ENCODE results near the gene COMMD4. TPM values are rescaled to one million over a fixed set of nuclear protein-coding genes. Genes with fewer than 3 reads are reported as not detected.

The COMMD4 gene
- total RNA-seq, 1 donor from 2014 or later = 51.8 TPM

DNA sequence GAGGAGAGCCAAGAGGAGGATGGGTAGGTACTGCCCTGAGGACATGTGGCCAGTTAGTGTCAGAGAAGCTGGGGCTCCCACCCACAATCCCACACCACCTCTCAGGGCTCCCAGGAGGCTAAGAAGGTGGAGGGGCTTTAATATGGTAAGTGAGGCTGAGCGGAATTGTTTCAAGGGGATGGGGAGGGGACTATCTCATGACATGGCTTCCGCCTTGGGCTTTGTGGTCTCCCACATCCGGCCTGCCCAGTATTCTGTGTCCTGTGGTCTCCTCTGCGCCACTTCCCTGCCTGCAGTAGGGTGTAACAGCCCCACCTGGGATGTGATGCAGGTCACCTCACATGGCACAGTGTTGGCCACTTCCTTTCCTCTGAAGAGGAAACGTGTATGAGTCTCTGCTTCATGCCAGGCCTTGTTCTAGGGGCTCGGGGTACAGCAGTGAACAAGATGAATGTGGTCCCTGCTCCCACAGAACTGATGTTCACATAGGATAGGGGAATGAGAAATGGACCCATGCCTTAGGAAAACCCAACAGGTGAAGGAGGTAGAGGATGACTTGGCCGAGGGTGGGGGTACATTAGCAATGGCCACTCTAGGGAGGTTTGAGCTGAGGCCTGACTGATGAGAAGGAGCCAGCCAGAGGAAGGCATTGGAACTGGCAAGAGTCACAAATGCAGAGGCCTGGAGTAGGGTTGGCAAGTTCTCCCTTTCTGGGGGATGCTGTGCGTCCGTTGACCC is 14.2 kb downstream of the COMMD4 start:
- CTCF ChIA-PET = interaction anchor here (3.0 kb wide), 1 partner anchor 17 kb away, joined by 11 read pairs; the partner anchor contains the start of gene MAN2C1
- peak overlapping the region; percentile 72 for H3K4me3 Mint-ChIP-seq
- peaks cover 1% of the 10 kb centered on the region for H3K27me3 Mint-ChIP-seq
- H3K9me3 Mint-ChIP-seq = peaks cover 7% of the 10 kb centered on the region
- H3K36me3 Mint-ChIP-seq (ENCODE audit: low read depth) = peaks cover 16% of the 10 kb centered on the region
- H3K4me1 Mint-ChIP-seq = peaks cover 42% of the 10 kb centered on the region
- TF ChIP-seq, protein P1, sequence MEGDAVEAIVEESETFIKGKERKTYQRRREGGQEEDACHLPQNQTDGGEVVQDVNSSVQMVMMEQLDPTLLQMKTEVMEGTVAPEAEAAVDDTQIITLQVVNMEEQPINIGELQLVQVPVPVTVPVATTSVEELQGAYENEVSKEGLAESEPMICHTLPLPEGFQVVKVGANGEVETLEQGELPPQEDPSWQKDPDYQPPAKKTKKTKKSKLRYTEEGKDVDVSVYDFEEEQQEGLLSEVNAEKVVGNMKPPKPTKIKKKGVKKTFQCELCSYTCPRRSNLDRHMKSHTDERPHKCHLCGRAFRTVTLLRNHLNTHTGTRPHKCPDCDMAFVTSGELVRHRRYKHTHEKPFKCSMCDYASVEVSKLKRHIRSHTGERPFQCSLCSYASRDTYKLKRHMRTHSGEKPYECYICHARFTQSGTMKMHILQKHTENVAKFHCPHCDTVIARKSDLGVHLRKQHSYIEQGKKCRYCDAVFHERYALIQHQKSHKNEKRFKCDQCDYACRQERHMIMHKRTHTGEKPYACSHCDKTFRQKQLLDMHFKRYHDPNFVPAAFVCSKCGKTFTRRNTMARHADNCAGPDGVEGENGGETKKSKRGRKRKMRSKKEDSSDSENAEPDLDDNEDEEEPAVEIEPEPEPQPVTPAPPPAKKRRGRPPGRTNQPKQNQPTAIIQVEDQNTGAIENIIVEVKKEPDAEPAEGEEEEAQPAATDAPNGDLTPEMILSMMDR (IDR thresholded peaks at IDR 0.05) = no peak
- POLR2A ChIA-PET = interaction anchor here (0.6 to 3.5 kb wide), 5 partner anchors 15 to 304 kb away, joined by 3 to 52 read pairs (median 7); partner anchors contain the start of genes MAN2C1 and SIN3A
- DNase-seq (peak; percentile 77), ATAC-seq (ENCODE audit: low read depth) (peak; percentile 72)
- intact Hi-C loops (cut with micrococcal nuclease) = loop anchor here (5.0 kb wide), 3 partner anchors 102 to 563 kb away; partner anchors contain the start of genes IMP3 and SIN3A
- H3K27ac Mint-ChIP-seq = peak overlapping the region; percentile 94

GRCh38 chr15:75350601-75351361 is 14.9 kb downstream of the COMMD4 start:
- intact Hi-C loops (cut with micrococcal nuclease) = no loop called here
- DNase-seq = no peak
- CTCF ChIA-PET = interaction anchor here (3.0 kb wide), 1 partner anchor 17 kb away, joined by 11 read pairs; the partner anchor contains the start of gene MAN2C1
- Mint-ChIP-seq H3K27ac (peak overlapping the region; percentile 94), H3K36me3 (ENCODE audit: low read depth) (peaks cover 19% of the 10 kb centered on the region), H3K4me3 (no peak overlapping the region), H3K27me3 (peaks cover 1% of the 10 kb centered on the region), H3K9me3 (peaks cover 7% of the 10 kb centered on the region), H3K4me1 (peaks cover 42% of the 10 kb centered on the region)
- no peak for ATAC-seq (ENCODE audit: low read depth)
- POLR2A ChIA-PET = interaction anchor here (0.6 to 2.5 kb wide), 3 partner anchors 17 to 327 kb away, joined by 6 to 17 read pairs (median 7); partner anchors contain the start of genes MAN2C1, PPCDC and SIN3A
- TF ChIP-seq, protein P1 (IDR thresholded peaks at IDR 0.05) = no peak

- intact Hi-C loops (cut with micrococcal nuclease) = no loop called here
Measured at GRCh38 chr15:75352186-75353080, 16.6 kb downstream of the COMMD4 start.

GRCh38 chr15:75353604-75354003 is 17.7 kb downstream of the COMMD4 start:
- DNase-seq (no peak), ATAC-seq (ENCODE audit: low read depth) (no peak)
- Mint-ChIP-seq H3K4me3 (no peak overlapping the region), H3K27me3 (peaks cover 1% of the 10 kb centered on the region), H3K9me3 (peaks cover 7% of the 10 kb centered on the region), H3K36me3 (ENCODE audit: low read depth) (peaks cover 24% of the 10 kb centered on the region), H3K27ac (no peak overlapping the region), H3K4me1 (peaks cover 28% of the 10 kb centered on the region)
- intact Hi-C loops (cut with micrococcal nuclease) = no loop called here
- ChIA-PET CTCF (interaction anchor here (1.7 kb wide), 1 partner anchor 15 kb away, joined by 7 read pairs; the partner anchor contains the start of gene MAN2C1), POLR2A (interaction anchor here (1.9 kb wide), 1 partner anchor 15 kb away, joined by 10 read pairs; the partner anchor contains the start of gene MAN2C1)
- TF ChIP-seq, protein P1 (IDR thresholded peaks at IDR 0.05) = no peak

More at GRCh38 chr15:75352186-75353080, 16.6 kb downstream of the COMMD4 start:
- ChIA-PET POLR2A (interaction anchor here (1.1 to 2.5 kb wide), 2 partner anchors 11 to 15 kb away, joined by 3 to 17 read pairs; partner anchors contain the start of gene MAN2C1), CTCF (interaction anchor here (1.7 kb wide), 1 partner anchor 16 kb away, joined by 7 read pairs; the partner anchor contains the start of gene MAN2C1)
- H3K36me3 Mint-ChIP-seq (ENCODE audit: low read depth) = peaks cover 21% of the 10 kb centered on the region
- H3K4me1 Mint-ChIP-seq = peaks cover 33% of the 10 kb centered on the region
- H3K27ac Mint-ChIP-seq = no peak overlapping the region
- H3K27me3 Mint-ChIP-seq = peaks cover 1% of the 10 kb centered on the region
- H3K4me3 Mint-ChIP-seq = no peak overlapping the region
- TF ChIP-seq, protein P1 (IDR thresholded peaks at IDR 0.05) = no peak
- peaks cover 7% of the 10 kb centered on the region for H3K9me3 Mint-ChIP-seq
- DNase-seq (no peak), ATAC-seq (ENCODE audit: low read depth) (no peak)
